Left renal pelvis (tissue), 4 donors: ENCODE data around the gene CCL14. TPM values are rescaled to one million over a fixed set of nuclear protein-coding genes. Genes with fewer than 3 reads are reported as not detected.
"Not testable (repeated sequence)": the region's sequence is repeated elsewhere in the genome, so short reads cannot be mapped to it uniquely, and the experiment has no call there.

ENCODE experiments used
- DNase-seq, 4 donors: peaks; one replicate each; pipeline ENCODE4 v3.0.0-alpha.2; 2013; ENCODE audit warnings: low read depth in 4 of 4, low spot score in 3 of 4
- polyA plus RNA-seq, 4 donors: library from polyadenylated mRNA; unstranded; fragments of 120-200 nt; gene quantifications; one replicate each; pipeline ENCODE4 v1.2.1, GENCODE V29; 2013; ENCODE audit not compliant: insufficient read length in 4 of 4

CCL14 gene
- polyA plus RNA-seq, 4 donors: 14.5 to 17.6 (median 16.0) TPM

DNA sequence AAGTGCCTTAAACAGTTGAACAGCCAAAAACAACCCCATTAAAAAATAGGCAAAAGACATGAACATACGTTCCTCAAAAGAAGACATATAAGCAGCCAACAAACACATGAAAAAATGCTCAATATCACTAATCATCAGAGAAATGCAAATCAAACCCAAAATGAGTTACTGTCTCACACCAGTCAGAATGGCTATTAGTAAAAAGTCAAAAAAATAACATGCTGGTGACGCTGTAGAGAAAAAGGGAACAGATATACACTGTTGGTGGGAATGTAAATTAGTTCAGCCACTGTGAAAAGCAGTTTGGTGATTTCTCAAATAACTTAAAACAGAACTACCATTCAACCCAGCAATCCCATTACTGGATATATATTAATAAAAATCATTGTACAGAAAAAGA lies 8.8 kb upstream of the CCL14 start:
- DNase-seq: not testable (repeated sequence)

- no peak for DNase-seq
Observed at GRCh38 chr17:35991075-35991474, 4.5 kb upstream of the CCL14 start.

- no peak for DNase-seq
Observed at GRCh38 chr17:35988164-35988563, 1.6 kb upstream of the CCL14 start.

DNA sequence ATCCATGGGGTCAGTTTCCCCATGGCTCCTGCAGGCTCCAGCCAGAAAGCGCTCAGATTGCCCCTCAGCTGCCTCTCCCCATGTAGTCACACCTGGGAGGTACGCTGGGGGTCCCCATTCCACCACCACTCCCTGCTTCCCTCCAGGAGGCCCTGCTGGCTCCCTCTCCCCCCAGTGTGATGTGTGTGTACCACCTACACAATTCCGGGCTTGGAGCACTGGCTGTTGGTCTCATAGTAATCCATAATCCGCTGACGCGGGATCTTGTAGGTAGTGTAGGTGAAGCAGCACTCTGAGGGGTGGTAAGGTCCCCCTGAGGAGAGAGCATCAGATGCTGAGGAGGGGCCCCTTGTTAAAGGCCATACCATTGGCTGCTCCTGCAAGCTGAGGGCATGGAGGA lies 2.4 kb downstream of the CCL14 start:
- no peak for DNase-seq

DNA sequence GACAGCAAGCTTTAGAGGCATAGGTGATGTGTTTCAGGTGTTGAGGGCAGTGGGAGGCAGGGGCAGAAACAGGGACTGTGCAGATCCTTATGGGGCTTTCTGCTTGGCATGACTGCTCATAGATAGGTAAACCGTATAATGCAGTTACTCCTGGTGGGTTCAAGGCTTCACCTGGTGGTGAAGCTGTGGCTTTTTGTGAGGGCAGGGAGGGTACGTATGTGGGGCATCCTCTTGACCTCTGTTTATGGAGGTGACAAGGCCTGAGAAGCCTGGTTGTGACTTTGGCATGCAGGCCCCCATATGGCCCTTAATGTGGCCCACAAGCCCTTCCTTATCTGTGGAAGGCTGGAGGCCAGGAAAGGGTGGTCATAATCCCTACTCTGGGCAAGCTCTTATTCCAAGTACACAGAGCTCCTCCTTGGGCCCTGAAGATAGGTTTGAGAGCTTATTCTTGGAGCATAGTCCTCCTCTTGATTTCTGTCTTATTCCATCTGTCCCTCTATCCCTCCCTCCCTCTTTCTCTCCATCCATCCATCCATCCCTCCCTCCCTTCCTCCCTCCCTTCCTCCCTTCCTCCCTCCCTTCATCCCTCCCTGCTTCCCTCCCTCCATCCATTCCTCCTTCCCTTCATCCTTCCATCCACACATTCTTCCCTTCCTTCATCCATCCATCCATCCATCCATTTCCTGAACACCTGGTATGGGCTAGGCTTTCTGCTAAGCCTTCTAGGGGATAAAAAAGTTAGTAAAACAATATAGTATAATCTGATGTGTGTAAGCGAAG lies 3.9 kb downstream of the CCL14 start:
- DNase-seq: no peak

DNA sequence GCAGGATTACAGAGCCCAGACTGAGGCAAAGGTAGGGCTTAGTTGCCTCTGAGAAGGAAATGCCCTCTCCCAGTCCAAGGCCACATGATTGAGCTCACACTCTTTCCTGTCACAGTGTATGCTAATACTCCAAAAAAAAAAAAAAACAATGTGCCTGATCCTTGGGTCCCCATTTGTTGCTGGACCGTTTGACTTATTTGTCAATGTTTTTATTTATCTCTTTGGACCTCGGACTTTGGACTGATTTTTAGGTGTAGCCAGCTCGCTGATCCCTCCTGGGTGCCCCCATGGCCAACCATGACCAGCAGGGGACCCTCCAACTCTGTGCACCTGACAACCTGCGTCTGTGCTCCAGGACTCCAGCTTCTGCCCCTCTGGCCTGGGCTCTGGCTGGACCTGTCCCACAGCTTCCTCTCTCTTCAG lies 4.6 kb downstream of the CCL14 start:
- DNase-seq: no peak

DNA sequence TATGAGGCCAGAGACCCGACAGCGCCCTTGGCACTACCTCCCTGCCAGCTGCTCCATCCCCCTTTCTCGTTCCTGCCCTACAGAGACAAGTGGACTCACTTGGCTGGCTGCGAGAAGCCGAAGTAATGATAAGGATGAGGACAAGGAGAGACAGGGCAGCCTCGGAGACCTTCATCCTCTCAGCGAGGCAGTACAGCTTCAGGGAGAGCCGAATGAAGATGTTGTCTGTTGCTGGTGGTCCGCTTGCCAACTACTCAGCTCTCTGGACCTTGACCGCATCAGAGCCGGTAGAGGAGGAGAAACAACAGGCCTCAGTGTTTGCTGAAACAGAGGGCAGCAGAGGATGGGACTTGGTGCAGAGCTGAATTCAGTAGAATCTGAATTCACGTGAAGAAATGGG lies 5.3 kb downstream of the CCL14 start, which contains the start of gene CCL16:
Gene CCL16, minus strand, starts transcription at position 252 of the 400 bp plus-strand sequence. Its CDS starts 77 bp downstream, at position 175.
- DNase-seq: no peak

DNA sequence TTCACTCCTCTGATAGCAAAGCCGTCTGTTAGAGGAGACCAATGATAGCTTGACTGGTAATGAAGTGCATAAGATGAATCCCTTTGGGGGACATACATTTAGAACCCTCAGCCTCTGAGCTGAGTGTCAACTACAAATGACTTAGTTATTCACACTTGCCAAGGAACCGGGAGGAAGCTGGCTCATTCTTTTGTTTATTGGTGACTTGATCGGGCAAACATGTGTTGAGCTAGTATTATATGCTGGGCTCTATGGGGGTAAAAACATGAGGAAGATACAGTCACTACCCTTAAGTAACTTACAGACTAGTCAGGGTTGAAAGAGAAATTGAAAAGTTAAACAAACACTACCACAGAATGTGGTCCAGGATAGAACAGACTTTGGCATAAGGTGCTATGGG lies 8.2 kb downstream of the CCL14 start:
- DNase-seq: no peak

GRCh38 chr17:35977509-35977908 lies 9.0 kb downstream of the CCL14 start:
- no peak for DNase-seq

GRCh38 chr17:35973333-35974260 lies 12.9 kb downstream of the CCL14 start:
- no peak for DNase-seq

DNA sequence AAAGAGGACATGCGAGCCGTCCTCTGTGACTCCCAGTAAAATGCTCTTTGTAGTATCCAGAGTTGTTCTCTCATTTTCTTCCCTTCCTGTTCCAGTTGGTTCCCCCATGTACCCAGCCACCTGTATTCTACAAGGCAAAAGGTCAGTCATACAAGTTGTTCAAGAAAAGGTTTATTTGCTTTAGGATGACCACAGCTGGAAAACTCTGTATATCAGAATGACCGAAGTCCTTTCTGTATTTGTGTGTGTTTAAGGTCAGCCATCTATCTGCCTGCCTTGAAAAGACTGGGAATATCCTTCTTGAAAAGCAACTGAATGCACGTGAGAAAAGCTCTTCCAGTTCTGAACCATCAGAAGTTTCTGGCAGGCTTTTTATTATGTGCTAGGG lies 13.6 kb downstream of the CCL14 start:
- DNase-seq: no peak

GRCh38 chr17:35972535-35972934 lies 14.0 kb downstream of the CCL14 start:
- no peak for DNase-seq

DNA sequence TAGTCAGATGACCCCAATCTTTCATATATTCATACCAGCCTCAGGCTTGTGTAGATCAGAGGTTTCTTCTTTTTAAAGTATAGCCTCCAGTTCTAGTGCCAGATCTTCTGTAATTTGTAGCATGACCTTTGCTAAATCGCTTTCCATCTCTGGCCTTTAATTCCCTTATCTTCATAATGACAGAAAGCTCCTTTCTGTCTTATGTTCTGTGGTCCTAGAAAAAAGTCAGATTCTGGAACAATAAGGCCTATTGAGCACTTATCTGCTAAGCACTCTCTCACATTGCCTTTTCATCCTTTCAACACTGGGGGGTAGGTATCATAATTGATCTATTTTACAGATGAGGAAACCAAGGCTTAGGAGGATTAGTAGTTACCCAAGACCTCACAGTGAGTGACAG lies 14.5 kb downstream of the CCL14 start:
- no peak for DNase-seq

GRCh38 chr17:35969558-35970380 lies 16.8 kb downstream of the CCL14 start:
- DNase-seq: peak; percentile 69 to 79 (median 74)

- no peak for DNase-seq
Observed at GRCh38 chr17:35968520-35969054, 17.9 kb downstream of the CCL14 start.

GRCh38 chr17:35965272-35965671 lies 21.3 kb downstream of the CCL14 start:
- no peak for DNase-seq

- no peak for DNase-seq
Observed at GRCh38 chr17:35963663-35964062, 22.9 kb downstream of the CCL14 start.

- DNase-seq: no peak
Observed at GRCh38 chr17:35953720-35954119, 32.8 kb downstream of the CCL14 start.

GRCh38 chr17:35949401-35949800 lies 37.1 kb downstream of the CCL14 start:
- no peak for DNase-seq

DNA sequence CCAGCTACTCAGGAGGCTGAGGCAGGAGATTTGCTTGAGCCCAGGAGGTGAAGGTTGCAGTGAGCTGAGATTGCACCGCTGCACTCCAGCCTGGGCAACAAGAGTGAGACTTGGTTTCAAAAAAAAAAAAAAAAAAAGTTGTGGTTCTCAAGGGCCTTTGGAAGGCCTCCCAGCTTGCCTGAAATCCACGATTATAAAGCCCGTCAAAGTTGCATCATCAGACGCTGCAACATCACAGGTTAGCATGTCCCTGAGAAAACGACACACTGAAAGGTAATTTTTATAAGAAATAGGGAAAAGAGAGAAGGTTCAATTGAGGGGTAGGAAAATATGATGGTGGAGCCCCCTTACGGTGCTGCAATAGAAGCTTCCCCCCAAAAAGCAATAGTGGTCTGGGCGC lies 38.4 kb downstream of the CCL14 start:
- no peak for DNase-seq
